Calu3 (cell line): ENCODE results near the gene KRTAP12-4. TPM values are rescaled to one million over a fixed set of nuclear protein-coding genes. Genes with fewer than 3 reads are reported as not detected.

Source experiments
- BruUV-seq: library from RNA; stranded (reverse); fragments of 400-500 nt; replicated peaks from 2 replicates; lab custom pipeline; 2021; lab: Mats Ljungman, UMichigan
- CTCF ChIA-PET: fragments of 300-600 bp; sonication (Branson Sonifier 250); formaldehyde crosslinking; loops from one replicate; lab custom pipeline; 2022; ENCODE audit warnings: antibody characterized with exemption; lab: Charles Lee
- DNase-seq: peaks from one replicate; pipeline ENCODE4 v3.0.0; 2022
- H3K27ac Mint-ChIP-seq: one replicate; pipeline ENCODE4 v1.8.0; 2022; ENCODE audit warnings: mixed read lengths; ENCODE audit not compliant: unreplicated experiment
- H3K27me3 Mint-ChIP-seq: one replicate; pipeline ENCODE4 v1.8.0; 2022; ENCODE audit warnings: mixed read lengths; ENCODE audit not compliant: unreplicated experiment
- H3K36me3 Mint-ChIP-seq: one replicate; pipeline ENCODE4 v1.8.0; 2022; ENCODE audit warnings: mild to moderate bottlenecking, moderate library complexity, mixed read lengths; ENCODE audit not compliant: insufficient read depth, unreplicated experiment
- H3K4me1 Mint-ChIP-seq: one replicate; pipeline ENCODE4 v1.8.0; 2022; ENCODE audit warnings: mild to moderate bottlenecking, low read depth, mixed read lengths; ENCODE audit not compliant: unreplicated experiment
- H3K4me3 Mint-ChIP-seq: one replicate; pipeline ENCODE4 v1.8.0; 2022; ENCODE audit warnings: mild to moderate bottlenecking, low read depth, moderate library complexity, mixed read lengths; ENCODE audit not compliant: unreplicated experiment
- H3K9me3 Mint-ChIP-seq: one replicate; pipeline ENCODE4 v1.8.0; 2022; ENCODE audit warnings: low read depth, mixed read lengths; ENCODE audit not compliant: unreplicated experiment
- intact Hi-C: fragments of 100-400 bp; cut with micrococcal nuclease; formaldehyde crosslinking; loops from one replicate; pipeline ENCODE4 v1.10.0; 2022; ENCODE audit not compliant: unreplicated experiment
- total RNA-seq: library from RNA; stranded (reverse); gene quantifications from 2 replicates; pipeline ENCODE4 v1.2.3, GENCODE V29; 2022
- TF ChIP-seq, protein P1 (sequence below): fragments of 200-600 bp; IDR thresholded peaks from one replicate; pipeline ENCODE4 v1.8.0; 2022; ENCODE audit warnings: antibody characterized with exemption; ENCODE audit not compliant: unreplicated experiment

KRTAP12-4 gene
- total RNA-seq, 1 experiment from 2014 or later = not detected

DNA sequence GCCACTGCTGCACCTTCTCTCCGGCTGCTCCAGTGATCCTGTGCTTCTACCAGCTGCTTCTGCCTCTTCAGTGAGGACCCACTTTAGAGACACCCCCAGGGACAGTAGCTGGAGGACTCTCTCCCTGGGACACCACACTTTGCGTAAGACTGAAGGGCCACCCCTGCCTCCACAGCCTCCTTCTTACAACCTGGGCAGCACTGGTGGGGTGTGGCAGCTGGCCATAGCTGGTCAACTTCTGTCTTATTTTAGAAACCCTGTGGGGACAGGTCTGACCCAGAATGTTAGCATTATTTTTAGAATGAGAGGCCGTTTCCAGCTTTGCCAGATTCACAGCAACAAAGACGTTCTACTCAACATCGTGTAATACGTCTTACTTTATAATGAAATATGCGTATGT is 28.7 kb downstream of the KRTAP12-4 start:
- H3K9me3 Mint-ChIP-seq = peaks cover 19% of the 10 kb centered on the region
- CTCF ChIA-PET = no interaction called here
- TF ChIP-seq, protein P1, sequence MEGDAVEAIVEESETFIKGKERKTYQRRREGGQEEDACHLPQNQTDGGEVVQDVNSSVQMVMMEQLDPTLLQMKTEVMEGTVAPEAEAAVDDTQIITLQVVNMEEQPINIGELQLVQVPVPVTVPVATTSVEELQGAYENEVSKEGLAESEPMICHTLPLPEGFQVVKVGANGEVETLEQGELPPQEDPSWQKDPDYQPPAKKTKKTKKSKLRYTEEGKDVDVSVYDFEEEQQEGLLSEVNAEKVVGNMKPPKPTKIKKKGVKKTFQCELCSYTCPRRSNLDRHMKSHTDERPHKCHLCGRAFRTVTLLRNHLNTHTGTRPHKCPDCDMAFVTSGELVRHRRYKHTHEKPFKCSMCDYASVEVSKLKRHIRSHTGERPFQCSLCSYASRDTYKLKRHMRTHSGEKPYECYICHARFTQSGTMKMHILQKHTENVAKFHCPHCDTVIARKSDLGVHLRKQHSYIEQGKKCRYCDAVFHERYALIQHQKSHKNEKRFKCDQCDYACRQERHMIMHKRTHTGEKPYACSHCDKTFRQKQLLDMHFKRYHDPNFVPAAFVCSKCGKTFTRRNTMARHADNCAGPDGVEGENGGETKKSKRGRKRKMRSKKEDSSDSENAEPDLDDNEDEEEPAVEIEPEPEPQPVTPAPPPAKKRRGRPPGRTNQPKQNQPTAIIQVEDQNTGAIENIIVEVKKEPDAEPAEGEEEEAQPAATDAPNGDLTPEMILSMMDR = no peak

DNA sequence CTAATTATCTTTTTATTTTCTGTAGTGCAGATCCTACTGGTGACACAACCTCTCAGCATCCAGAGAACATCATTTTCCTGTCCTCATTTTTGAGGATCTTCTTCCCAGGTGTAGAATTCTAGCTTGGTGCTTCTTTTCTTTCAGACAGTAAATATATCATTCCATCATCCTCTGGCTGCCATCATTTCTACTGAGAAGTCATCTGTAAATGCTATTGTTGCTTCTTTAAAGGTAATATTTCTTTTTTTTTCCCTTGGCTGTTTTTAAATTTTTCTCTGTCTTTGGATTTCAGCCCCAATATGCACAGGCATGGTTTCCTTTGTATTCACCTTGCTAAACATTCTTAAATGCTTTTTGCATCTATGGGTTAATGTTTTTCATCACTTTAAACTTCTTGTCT is 30.9 kb downstream of the KRTAP12-4 start:
- H3K4me3 Mint-ChIP-seq = no peak overlapping the region
- no peak overlapping the region for H3K27ac Mint-ChIP-seq
- BruUV-seq = no TSS peak
- peaks cover 54% of the 10 kb centered on the region for H3K27me3 Mint-ChIP-seq
- no peaks in the 10 kb centered on the region for H3K4me1 Mint-ChIP-seq
- CTCF ChIA-PET = no interaction called here
- DNase-seq = no peak
- peaks cover 5% of the 10 kb centered on the region for H3K36me3 Mint-ChIP-seq
- intact Hi-C loops = no loop called here
- H3K9me3 Mint-ChIP-seq = peaks cover 25% of the 10 kb centered on the region
- TF ChIP-seq, protein P1 = no peak

More for the DNA sequence above, 28.7 kb downstream of the KRTAP12-4 start:
- Mint-ChIP-seq H3K36me3 (no peaks in the 10 kb centered on the region), H3K4me3 (no peak overlapping the region), H3K27ac (no peak overlapping the region), H3K27me3 (peaks cover 53% of the 10 kb centered on the region), H3K4me1 (no peaks in the 10 kb centered on the region)
- no peak for DNase-seq
- intact Hi-C loops = no loop called here
- no TSS peak for BruUV-seq

DNA sequence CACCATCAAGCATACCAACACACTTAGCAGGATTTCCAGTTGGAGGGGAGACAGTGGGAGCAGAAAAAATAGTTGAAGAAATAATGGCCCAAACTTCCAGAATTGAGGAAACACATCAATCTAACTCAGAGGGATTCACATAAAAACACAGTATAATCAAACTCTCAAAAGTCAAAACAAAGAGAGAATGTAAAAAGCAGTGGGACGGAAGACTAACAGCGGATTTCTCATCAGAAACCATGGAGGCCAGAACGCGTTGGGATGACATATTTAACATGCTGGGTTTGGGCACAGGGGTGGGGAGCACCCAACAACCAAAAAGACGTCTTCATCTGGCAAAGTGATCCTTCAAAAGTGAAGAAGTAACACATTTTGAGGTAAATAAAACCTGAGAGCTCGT is 34.6 kb downstream of the KRTAP12-4 start:
- Mint-ChIP-seq H3K9me3 (peaks cover 25% of the 10 kb centered on the region), H3K27ac (no peak overlapping the region), H3K27me3 (peaks cover 66% of the 10 kb centered on the region), H3K4me1 (no peaks in the 10 kb centered on the region), H3K4me3 (no peak overlapping the region), H3K36me3 (peaks cover 5% of the 10 kb centered on the region)
- no TSS peak for BruUV-seq
- intact Hi-C loops = no loop called here
- DNase-seq = no peak
- TF ChIP-seq, protein P1 = no peak
- CTCF ChIA-PET = no interaction called here

DNA sequence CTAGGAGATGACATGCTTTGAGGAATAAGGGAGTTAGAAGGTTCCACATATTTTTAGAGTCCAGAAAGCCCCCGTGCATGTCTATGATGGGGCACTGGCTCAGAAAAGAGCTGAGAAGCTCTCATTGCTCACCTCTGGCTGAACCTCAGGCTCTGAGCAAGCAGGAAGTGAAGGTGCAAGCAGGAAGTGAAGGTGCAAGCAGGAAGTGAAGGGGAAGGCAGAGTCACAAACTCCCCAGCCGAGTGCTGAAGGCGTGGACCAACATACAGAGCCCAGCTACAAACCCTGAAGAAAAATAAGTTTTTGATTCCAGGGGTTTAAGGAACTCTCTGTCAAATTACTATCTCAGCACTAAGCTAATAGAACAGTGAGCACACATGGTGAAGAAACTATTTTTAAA is 35.5 kb downstream of the KRTAP12-4 start:
- intact Hi-C loops = no loop called here
- CTCF ChIA-PET = no interaction called here

More for the DNA sequence above, 35.5 kb downstream of the KRTAP12-4 start:
- Mint-ChIP-seq H3K9me3 (peaks cover 19% of the 10 kb centered on the region), H3K4me3 (no peak overlapping the region), H3K27ac (no peak overlapping the region), H3K27me3 (peaks cover 57% of the 10 kb centered on the region), H3K4me1 (no peaks in the 10 kb centered on the region), H3K36me3 (peaks cover 5% of the 10 kb centered on the region)
- no TSS peak for BruUV-seq
- DNase-seq = no peak
- TF ChIP-seq, protein P1 = no peak
